A673 (cell line): ENCODE measurements around the gene CHCHD3. TPM values are rescaled to one million over a fixed set of nuclear protein-coding genes. Genes with fewer than 3 reads are reported as not detected.

ENCODE experiments used
- BruUV-seq: library from RNA; stranded (reverse); fragments of 400-500 nt; replicated peaks from 2 replicates; lab custom pipeline; 2021; lab: Mats Ljungman, UMichigan
- CTCF ChIA-PET: fragments of 300-600 bp; sonication (Branson Sonifier 250); formaldehyde crosslinking; loops from one replicate; lab custom pipeline; 2022; ENCODE audit warnings: antibody characterized with exemption; lab: Charles Lee
- POLR2A ChIA-PET: fragments of 300-600 bp; sonication (Branson Sonifier 250); formaldehyde crosslinking; loops from one replicate; lab custom pipeline; 2022; ENCODE audit warnings: antibody characterized with exemption; ENCODE audit not compliant: low non-redundant PET; lab: Charles Lee
- DNase-seq: peaks from one replicate; pipeline ENCODE4 v3.0.0-alpha.2; 2015; ENCODE audit warnings: low spot score
- H3K27ac ChIP-seq: fragments of 200-600 bp; sonication (generic); 2 replicates; pipeline ENCODE4 v1.5.1; 2016; ENCODE audit warnings: mixed run types, low read depth, mild to moderate bottlenecking, mixed read lengths, antibody characterized with exemption, low read length; ENCODE audit not compliant: poor library complexity, severe bottlenecking
- H3K27me3 ChIP-seq: fragments of 200-600 bp; sonication (generic); replicated peaks from 2 replicates; pipeline ENCODE4 v1.6.1; 2017; ENCODE audit warnings: mixed run types, low read depth, mild to moderate bottlenecking, mixed read lengths, antibody characterized with exemption, low read length; ENCODE audit not compliant: insufficient read depth, poor library complexity
- H3K36me3 ChIP-seq: fragments of 200-600 bp; sonication (generic); 2 replicates; pipeline ENCODE4 v1.6.1; 2016; ENCODE audit warnings: mixed run types, mild to moderate bottlenecking, mixed read lengths, antibody characterized with exemption, low read length; ENCODE audit not compliant: insufficient read depth, poor library complexity, severe bottlenecking
- H3K4me1 ChIP-seq: fragments of 200-600 bp; sonication (generic); 2 replicates; pipeline ENCODE4 v1.6.1; 2017; ENCODE audit warnings: mixed run types, mild to moderate bottlenecking, mixed read lengths, antibody characterized with exemption, low read length; ENCODE audit not compliant: insufficient read depth, poor library complexity, severe bottlenecking
- H3K4me3 ChIP-seq: fragments of 200-600 bp; sonication (generic); 2 replicates; pipeline ENCODE4 v1.5.1; 2016; ENCODE audit warnings: low read depth, mixed run types, mild to moderate bottlenecking, mixed read lengths, low read length; ENCODE audit not compliant: poor library complexity, severe bottlenecking
- H3K9me3 ChIP-seq: fragments of 200-600 bp; sonication (generic); 2 replicates; pipeline ENCODE4 v1.6.1; 2016; ENCODE audit warnings: mixed run types, low read depth, mild to moderate bottlenecking, mixed read lengths, antibody characterized with exemption, low read length; ENCODE audit not compliant: poor library complexity, severe bottlenecking
- CTCF ChIP-seq: fragments of 300-800, 200-600 bp; sonication (generic); conservative IDR thresholded peaks from 2 replicates; pipeline ENCODE4 v1.5.1; 2017; ENCODE audit warnings: low read depth, mild to moderate bottlenecking, antibody characterized with exemption, low read length, moderate library complexity, mixed read lengths
- EZH2 ChIP-seq: fragments of 200-600 bp; sonication (generic); IDR thresholded peaks from 2 replicates; pipeline ENCODE4 v1.6.1; 2017; ENCODE audit warnings: borderline replicate concordance, low read depth, mild to moderate bottlenecking, mixed read lengths, antibody characterized with exemption, low read length; ENCODE audit not compliant: poor library complexity, severe bottlenecking
- intact Hi-C: fragments of 100-400 bp; cut with micrococcal nuclease; formaldehyde crosslinking; loops from one replicate; pipeline ENCODE4 v1.10.0; 2022; ENCODE audit not compliant: unreplicated experiment
- total RNA-seq: library from RNA; stranded (reverse); gene quantifications from 2 replicates; pipeline ENCODE4 v1.2.3, GENCODE V29; 2021

The CHCHD3 gene
- total RNA-seq, 1 experiment from 2014 or later: 128 TPM

- intact Hi-C loops: no loop called here
- no peaks in the 10 kb centered on the region for H3K4me1 ChIP-seq
- CTCF ChIA-PET: no interaction called here
- POLR2A ChIA-PET: no interaction called here
- TF ChIP-seq CTCF (no peak), EZH2 (no peak)
- no peaks in the 10 kb centered on the region for H3K36me3 ChIP-seq
- H3K4me3 ChIP-seq: no peak overlapping the region
- H3K27ac ChIP-seq: no peak overlapping the region
- no TSS peak for BruUV-seq
- no peaks in the 10 kb centered on the region for H3K27me3 ChIP-seq
- no peak for DNase-seq
- no peaks in the 10 kb centered on the region for H3K9me3 ChIP-seq
Measured at GRCh38 chr7:133048589-133048988, 33.3 kb downstream of the CHCHD3 start.

- POLR2A ChIA-PET: no interaction called here
- DNase-seq: no peak
- TF ChIP-seq CTCF: no peak
- TF ChIP-seq EZH2: no peak
- H3K4me3 ChIP-seq: no peak overlapping the region
- no peaks in the 10 kb centered on the region for H3K4me1 ChIP-seq
- intact Hi-C loops: no loop called here
- BruUV-seq: no TSS peak
- CTCF ChIA-PET: no interaction called here
- H3K27me3 ChIP-seq: no peaks in the 10 kb centered on the region
- no peaks in the 10 kb centered on the region for H3K9me3 ChIP-seq
- no peak overlapping the region for H3K27ac ChIP-seq
- H3K36me3 ChIP-seq: no peaks in the 10 kb centered on the region
Measured at GRCh38 chr7:133047321-133047720, 34.6 kb downstream of the CHCHD3 start.

- POLR2A ChIA-PET: interaction anchor here (0.6 kb wide), 1 partner anchor 1046 kb away, joined by 3 read pairs; no protein-coding TSS in a partner anchor
- no peak for DNase-seq
- peaks cover 4% of the 10 kb centered on the region for H3K4me1 ChIP-seq
- no peaks in the 10 kb centered on the region for H3K27me3 ChIP-seq
- H3K27ac ChIP-seq: no peak overlapping the region
- H3K36me3 ChIP-seq: no peaks in the 10 kb centered on the region
- no peak for TF ChIP-seq EZH2
- TF ChIP-seq CTCF: no peak
- no peak overlapping the region for H3K4me3 ChIP-seq
- intact Hi-C loops: no loop called here
- CTCF ChIA-PET: interaction anchor here (0.6 kb wide), 1 partner anchor 368 kb away, joined by 9 read pairs; no protein-coding TSS in a partner anchor
- no peaks in the 10 kb centered on the region for H3K9me3 ChIP-seq
- no TSS peak for BruUV-seq
Measured at GRCh38 chr7:133044722-133045473, 37.0 kb downstream of the CHCHD3 start.
